NCI-H524 (cell line): ENCODE measurements around the gene MLC1.
A peak's percentile ranks its signal among the peaks of the same experiment; 100 is the strongest.
"Not testable (repeated sequence)": the region's sequence is repeated elsewhere in the genome, so short reads cannot be mapped to it uniquely, and the experiment has no call there.

Source experiments
- DNase-seq, 2 experiments: peaks; one replicate each; lab custom pipeline; 2025; lab: John Stamatoyannopoulos, UW

Gene MLC1

DNA sequence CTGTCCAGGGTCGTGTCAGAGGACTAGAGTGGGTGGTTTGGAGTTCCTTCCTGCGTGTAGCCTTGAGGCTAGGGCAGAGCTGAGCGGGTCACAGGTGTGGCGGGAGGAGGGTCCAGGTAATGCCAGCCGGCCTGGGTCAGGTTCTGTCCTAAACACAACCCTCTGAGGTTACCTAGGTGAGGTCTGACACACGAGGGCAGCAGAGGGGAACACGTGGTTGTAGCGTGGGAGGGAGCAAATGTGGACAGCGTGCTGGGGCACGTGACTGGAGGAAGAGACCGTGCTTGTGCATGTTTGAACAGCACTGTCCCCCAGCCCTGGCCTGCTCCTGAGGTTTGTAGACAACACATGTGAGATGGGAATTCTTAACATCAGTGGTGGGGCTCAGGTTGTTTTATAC, 17.7 kb upstream of the MLC1 start:
- no peak for DNase-seq

DNA sequence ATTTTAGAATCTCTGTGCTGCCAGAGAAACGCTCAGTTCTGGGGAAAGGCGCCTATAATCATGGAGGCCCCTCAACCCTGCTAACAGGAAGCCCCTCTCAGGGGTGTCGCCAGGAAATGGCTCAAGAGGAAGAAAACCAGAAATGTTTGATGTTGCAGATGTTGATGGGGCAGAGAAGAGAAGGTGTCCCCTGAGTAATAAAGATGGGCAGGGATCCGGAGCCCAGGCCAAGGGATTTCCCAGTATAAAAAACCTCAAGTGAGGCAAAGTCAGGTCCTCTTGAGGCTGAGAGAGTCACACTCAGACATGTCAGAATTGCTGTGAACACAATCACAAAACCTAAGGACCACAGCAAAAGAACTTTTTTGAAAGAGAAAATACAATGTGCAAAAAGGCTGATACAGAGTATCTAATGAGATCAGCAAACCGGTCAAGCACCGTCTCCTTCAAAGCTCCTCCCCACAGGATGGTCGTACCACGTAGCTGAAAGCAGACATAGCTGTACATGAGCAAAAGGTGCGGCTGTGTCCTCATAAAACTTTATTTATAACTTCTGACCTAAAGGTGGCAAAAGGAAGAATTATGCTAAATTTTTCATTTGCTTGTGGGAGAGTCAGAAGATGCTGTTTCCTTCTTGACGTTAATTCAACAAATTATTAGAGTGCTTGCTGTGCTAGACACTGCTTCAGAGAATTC, 16.8 kb upstream of the MLC1 start:
- no peak for DNase-seq

DNA sequence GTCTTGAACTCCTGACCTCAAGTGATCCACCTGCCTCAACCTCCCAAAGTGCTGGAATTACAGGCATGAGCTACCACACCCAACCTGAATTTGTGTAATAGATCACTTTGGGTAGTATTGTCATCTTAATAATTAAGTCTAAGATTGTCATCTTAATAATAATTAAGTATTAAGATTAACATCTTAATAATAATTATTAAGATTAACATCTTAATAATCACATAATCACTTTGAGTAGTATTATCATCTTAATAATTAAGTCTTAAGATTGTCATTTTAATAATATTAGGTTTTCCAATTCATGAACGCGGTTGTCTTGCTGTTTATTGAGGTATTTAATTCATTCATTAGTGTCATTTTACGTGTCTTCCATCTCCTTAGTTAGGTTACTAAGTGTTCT, 12.8 kb upstream of the MLC1 start:
- no peak for DNase-seq

DNA sequence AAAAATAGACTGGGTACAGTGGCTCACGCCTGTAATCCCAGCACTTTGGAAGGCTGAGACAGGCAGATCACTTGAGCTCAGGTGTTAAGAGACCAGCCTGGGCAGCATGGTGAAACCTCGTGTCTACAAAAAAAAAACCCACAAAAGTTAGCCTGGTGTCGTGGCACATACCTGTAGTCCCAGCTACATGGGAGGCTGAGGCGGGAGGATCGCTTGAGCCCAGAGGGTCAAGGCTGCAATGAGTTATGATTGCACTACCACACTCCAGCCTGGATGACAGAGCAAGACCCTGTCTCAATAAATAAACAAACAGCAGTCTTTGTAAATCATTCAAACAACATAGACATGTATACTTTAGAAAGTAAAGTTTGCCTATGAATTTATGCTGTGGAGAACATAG, 7.1 kb upstream of the MLC1 start:
- no peak for DNase-seq

DNA sequence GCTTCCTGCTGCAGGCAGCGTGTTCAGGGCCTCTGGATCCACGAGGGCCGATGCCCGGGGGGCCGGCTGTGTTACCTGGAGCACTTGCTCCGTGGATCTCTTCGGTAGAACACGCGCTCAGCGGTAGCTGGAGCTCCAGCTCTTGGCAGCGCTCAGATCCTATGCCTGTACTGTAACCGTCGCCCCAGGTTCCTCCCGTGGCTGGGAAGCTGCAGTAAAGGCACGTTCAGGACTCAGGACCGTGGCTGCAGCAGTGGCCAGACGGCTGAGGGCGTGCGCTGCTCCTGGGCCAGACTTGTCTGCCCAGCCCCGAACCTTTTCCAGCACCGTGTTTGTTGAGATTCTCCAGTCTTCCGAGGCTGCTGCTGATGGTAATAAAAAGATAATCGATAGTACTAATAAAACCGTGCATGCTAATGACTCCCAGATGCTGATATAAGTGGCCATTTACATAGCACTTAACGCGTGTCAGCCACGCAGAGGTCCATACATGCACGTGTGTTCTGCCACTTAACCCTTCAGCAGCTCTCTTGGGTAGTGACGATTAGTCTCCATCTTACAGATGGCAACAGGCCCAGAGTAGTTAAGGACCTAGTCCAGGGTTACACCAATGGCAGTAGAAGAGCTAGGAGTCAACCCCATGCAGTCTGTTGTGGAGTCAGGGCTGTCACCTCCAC, 6.0 kb upstream of the MLC1 start:
- DNase-seq, result peak in 1 of 2 experiments; percentile 10

DNA sequence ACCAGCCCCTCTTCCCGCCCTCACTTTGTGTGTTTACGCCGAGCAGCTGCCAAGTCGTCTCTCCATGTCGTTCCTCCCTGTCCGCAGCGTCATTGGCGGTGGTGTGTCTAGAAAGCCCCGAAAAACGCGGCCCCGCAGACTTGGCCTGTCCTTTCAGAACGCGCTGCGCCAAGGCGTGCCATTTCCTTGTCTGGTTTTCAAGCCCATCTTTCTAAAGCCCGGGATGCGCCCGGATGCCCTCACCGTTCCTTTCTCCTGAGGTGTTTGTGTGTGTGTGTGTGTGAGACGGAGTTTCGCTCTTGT, 5.1 kb upstream of the MLC1 start:
- DNase-seq, result no peak

DNA sequence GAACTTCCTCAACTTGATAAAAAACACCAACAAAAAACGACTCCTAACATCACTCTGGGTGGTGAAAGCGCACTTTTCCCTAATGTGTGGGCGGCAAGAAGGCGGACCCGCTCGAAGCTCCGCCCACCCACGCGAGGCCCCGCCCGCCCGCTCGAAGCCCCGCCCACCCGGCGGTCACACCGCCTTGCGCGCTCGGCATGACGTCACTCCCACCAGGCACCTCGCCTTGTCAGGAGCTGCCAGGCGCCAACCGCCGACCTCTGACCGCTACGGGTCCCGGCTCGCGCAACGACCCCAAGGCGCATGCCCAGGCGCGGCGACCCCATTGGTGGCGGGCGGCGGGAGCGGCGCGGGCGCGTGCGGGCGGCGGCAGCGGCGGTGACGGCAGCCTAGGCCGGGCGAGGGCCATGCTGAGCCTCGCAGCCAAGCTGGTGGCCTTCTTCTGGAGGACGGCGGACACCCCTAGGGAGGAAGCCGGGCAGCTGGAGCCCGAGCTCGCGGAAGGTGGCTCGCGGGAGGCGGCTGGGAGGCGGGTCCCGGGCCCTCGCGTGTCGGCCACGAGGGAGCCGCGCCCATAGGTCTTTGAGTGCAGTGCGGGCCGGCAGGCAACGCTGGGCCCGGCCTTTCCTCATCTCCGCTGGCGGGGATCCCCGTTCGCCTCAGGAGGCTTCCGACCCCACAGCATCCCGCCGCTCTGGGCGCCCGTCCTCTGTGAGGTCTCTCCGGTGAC, 4.6 kb upstream of the MLC1 start, which contains the start of gene MOV10L1:
MOV10L1 (plus strand) TSS at position 325 of the 730 bp plus-strand sequence; CDS start at position 408, 83 bp downstream.
- DNase-seq, result no peak

DNA sequence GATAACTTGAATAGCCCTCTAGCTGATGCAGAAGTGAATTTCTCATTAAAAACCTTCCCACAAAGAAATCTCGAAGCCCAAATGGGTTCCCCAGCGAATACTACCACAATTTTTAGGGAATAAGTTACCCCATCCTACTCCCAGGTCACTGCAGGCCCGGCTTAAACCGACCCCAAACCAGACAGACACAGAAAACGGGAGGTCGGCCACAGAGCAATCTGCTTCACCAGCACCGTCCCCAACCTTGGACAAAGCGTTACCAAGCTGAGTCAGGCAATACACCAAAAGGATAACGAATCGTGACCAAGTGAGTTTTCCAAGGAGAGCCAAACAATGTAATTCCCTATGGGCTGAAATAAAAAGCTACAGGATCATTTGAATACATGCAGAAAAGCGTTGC, 4.0 kb upstream of the MLC1 start:
- DNase-seq, result no peak

DNA sequence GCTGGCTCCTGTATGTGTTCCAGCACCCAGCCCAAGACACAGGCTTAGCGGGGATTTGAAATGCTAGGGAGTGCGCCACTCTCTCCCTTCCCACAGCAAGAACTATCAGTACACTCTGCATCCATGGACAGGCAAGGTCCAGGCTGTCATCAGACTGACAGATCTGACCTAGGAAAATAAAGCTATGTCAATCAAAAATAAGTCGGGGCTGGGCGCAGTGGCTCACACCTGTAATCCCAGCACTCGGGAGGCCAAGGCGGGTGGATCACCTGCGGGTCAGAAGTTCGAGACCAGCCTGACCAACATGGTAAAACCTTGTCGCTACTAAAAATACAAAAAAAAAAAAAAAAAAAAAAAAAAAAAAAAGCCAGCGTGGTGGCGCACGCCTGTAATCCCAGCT, 2.9 kb upstream of the MLC1 start:
- DNase-seq, result no peak

DNA sequence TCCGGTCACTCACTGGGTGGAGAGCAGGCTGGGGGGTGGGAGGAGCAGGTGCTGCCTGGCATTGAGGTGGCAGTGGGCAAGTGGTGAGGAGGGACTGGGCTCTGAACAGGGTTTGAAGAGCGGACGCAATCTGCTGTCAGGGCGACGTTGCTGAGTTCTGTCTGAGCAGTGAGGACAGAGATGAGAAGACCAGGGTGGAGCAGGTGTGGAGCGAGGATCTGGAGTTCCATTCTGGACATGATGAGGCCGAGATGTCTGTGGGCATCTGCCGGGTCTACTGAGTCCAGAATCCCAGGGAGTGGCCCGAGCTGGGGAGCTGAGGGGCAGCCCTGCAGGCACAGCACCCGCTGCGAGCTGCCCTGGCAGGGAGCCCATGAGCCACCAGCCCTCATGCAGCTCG, 2.4 kb upstream of the MLC1 start:
- DNase-seq, result no peak

DNA sequence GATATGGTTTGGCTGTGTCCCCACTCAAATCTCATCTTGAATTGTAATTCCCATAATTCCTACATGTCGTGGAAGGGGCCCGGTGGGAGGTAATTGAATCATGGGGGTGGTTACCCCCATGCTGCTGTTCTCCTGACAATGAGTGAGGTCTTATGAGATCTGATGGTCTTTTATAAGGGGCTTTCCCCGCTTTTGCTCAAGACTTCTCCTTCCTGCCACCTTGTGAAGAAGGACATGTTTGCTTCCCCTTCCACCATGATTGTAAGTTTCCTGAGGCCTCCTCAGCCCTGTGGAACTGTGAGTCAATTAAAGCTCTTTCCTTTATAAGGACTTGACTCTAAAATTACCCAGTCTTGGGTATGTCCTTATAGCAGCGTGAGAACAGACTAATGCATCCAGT, 1.7 kb upstream of the MLC1 start:
- DNase-seq, result not testable (repeated sequence)

DNA sequence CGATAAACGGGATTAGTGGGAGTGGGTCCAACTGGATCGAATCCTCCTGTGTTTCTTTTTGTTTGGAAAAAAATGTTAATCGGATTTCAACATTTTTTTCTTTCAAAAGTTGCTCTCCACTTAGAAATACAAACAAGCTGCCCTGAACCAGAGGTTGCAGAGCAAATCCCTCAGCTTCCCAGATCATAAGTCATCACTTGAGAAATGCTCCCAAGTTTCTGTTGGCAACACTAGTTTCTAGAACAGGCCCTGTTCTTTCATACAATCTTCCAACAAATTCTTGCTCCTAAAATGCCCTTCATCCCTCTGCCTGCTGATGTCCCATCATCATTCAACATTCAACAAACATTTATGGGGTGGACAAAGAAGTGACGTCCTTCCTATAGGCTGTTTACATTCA, 1.3 kb upstream of the MLC1 start:
- DNase-seq, result no peak

DNA sequence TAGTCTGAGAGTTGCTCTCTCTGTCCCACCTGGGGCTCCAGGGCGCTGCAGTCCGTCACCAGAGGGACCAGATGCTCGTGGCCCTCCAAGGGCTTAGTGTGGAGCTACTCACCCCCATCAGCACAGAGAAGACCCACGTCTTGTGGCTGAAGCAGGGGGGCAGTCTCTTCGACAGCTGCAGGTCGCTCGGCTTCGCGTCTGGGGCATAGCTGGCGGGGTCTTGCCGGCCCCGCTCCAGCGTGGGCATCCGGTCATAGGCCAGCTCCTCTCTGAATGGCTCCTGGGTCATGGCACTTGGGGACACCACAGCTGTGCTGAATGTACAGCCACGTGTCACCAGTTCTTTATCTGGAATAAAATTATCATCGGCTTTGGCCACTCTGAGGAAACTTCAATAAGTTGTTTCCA, 608 bp downstream of the MLC1 start:
- peak; percentile 60 to 95 for DNase-seq

DNA sequence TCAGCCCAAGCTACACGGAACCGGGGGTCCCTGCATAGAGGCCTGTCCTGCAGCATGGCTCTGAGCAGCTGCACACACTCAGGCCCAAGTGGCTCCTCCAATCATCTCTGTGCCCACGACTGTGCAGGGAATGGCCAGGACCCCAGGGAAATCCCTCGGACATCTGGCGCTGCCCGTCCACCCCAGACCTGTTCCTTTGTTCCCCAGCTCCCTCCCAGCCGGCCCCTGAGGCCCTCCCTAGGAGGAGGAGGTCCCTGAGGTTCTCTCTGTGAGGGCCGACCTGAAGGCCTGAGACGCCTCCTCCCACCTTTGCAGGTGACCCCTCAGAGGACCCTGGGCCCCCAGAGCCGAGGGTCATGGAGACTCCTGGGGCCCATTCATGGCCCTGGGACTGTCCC, 1.1 kb downstream of the MLC1 start:
- peak in 1 of 2 experiments; percentile 82 for DNase-seq

DNA sequence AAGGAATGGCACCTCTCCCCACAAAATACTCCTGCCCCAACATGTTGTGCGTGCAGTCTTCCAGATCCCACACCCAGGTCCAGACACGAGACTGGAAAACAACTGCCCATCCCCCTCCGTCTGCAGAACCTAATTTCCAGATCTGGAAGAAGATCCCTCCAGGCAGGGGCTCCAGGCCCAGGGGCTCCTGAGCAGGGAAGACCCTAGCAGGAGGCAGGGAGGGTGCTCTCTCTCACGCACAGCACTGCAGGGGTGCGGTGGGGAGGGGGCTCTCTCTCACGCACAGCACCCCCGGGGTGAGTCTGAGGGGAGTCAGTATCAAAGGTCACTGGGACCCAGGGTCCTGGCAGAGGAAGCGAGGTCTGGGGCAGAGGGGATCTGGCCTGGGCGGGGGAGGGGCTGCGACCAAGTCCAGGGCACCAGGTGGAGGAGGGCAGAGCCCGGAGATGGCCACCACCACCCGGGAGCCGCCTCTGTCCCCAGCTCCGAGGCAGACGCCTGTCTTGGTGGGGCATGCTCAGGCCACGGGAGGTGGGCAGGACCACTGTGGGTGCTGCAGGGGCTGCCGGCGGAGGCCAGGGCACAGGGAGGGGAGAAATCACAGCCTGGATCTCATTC, 1.7 kb downstream of the MLC1 start:
- no peak for DNase-seq

DNA sequence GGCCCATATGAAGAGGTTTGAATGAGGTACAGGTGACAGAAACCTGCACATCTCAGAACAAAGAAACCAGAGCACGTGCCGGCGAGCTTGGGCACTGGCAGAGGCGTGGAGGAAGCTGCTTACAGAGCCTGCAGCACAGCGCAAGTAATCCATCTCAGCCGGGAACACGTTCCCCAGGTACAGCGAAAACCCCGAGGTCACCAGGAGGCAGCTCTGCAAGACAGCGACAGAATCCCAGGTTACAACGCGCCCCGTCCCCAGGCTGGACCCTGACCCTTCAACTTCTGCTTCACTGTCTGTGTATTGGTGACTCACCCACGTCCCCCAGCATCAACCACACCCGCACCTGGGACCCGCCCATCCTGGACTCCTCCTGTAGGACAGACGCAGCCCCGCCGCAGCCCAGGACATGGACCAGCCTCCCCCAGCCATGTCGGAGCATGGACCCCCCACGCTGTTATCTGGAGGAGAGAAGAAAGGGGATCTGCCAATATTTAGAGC, 2.2 kb downstream of the MLC1 start:
- no peak for DNase-seq

DNA sequence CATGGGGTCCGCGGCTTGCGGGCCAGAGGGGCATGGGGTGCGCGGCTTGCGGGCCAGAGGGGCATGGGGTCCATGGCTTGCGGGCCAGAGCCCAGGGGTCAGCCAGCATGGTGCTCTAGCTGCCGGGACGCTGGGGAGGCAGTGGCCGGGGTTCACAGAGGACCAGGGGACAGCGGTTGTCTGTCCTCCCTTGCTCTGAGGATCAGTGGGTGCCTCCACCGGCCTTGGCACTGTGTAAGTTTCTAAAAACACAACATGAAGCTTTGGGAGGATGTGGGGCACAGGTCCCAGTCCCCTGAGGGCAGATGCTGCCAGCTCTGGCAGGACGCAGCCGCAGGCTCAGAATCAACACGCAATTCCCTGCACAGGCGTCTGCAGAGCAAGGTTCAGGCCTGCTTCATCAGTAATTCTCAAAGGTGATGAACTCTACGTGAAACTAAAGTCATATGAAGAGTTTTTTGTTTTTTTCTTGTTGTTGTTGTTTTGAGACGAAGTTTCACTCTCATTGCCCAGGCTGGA, 3.0 kb downstream of the MLC1 start:
- DNase-seq, result no peak

DNA sequence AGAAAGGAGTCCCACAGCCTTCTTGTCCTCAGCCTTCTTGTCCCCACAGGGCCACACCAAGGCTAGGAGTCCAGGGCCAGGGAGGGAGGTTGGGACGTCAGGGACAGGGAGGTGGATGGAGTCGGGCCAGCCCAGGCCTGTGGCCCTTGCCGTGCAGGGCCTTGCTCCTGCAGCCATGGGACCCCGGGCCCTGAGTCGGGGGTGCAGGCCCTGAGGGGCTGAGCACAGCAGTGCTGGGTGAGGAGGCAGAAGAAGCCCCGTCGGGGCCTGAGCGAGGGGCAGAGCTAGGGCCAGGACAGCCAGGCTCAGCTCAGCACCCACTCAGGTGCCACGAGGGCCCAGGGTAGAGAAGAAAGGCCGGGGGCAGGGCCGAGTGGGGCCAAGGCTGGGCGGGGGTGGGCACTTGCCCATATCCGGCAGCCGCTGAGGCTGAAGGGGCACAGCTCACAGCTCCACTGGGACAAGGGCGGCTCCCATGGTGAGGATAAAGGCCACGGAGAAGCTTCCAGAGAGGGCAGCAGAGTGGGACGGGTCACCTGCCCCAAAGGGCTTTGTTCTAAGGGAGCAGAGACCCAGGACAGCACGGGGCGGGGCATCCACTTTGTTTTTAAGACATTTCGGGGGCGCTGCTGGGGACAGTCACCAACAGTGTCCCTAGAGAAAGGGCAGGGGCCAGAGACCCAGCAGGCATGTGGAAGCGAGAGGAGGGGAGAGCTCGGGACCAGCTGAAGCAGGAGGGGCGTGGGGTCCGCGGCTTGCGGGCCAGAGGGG, 3.6 kb downstream of the MLC1 start:
- no peak for DNase-seq

DNA sequence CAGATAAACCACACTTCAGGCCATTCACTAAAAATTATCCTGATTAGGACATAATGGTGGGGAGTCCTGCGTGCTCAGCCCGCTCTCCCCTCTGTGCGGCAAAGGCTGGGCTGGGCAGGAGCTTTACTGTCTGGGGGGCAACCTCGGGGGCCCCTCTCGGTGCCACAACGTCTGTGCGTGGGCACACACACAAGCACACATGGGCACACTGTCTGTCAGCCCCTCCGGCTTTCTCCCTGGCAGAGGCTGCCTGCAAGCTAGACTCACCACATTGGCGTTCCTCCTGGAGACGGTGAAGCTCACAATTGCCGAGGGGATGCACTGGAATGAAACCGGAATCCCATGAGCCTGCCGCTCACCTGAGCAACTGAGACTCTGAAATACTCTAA, 5.2 kb downstream of the MLC1 start:
- DNase-seq, result no peak

DNA sequence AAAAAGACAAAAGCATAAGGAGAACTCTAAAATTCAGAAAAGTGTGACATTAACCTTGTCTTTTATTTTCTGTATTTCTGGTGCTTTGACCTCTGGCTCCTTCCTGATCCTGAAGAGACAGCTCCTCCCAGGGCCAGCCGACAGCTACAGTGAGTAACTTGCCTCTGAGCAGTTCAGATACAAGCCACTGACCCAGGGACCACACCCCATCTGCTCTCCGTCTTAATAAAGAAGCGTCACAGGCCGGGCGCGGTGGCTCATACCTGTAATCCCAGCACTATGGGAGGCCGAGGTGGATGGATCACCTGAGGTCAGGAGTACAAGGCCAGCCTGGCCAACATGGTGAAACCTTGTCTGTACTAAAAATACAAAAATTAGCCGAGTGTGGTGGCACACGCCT, 6.5 kb downstream of the MLC1 start:
- DNase-seq, result no peak

DNA sequence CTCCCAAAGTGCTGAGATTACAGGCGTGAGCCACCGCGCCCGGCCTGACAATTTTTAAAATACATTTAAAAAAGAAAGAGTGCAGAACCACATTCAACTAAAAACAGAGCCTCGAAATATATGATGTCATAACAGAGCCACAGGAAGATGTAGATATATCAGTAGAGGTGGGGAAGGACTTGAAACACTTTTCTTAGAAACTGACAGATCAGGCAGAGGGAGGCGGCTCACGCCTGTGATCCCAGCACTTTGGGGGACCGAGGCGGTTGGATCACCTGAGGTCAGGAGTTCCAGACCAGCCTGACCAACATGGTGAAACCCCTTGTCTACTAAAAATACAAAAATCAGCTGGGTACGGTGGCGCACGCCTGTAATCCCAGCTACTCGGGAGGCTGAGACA, 7.0 kb downstream of the MLC1 start:
- no peak for DNase-seq
